Measurements from ENCODE around the gene MAPK9.
"Not testable (repeated sequence)": the region's sequence is repeated elsewhere in the genome, so short reads cannot be mapped to it uniquely, and the experiment has no call there.

Gene MAPK9

DNA sequence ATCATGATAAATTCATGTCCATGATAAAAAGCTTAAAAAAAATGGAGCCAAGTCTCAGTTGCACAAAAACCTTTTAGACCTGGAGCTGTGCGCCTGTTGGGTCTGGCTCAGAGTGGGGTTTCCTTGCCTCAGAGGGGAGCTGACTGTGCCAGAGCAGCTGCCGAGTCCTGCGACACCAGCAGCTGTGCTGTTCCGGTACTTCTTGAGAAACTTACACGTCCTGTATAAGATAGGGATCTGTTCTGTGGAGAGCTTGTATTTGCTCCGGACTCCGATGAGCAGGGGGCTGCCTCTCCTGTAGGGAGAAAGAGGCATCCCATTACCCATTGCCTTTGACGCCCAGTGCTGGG, 32.7 kb upstream of the MAPK9 start:
- DNase-seq: no peak

DNA sequence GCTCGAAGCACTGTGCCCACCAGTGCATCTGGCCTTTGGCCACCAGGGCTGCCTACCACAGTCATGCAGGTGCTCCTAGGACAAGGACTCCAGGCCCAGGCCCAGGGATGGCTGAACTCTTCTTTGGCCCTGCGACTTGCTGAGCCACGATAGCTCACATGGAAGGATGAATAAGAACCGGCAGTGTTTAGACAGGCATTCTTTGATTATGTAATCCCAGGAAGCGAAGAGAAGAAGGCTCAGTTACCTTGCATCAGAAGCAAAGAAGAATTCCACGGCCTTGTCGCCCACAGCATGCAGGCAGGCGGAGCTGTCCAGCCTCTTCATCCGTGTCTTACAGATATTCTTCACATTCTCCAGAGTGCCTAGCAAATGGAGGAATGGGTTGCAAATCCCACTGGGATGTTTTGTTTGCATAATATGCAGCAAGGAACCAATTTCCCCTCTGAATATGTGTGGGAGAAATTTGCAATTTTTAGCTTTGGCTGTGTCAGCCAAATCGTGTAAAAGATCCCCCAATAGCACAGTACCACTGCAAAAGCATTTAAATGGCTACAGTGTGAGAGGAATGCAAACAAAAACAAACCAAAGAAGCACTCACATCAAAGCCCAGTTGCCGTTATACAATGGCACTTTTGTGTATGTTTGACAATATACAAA, 32.2 kb upstream of the MAPK9 start:
- DNase-seq: no peak

DNA sequence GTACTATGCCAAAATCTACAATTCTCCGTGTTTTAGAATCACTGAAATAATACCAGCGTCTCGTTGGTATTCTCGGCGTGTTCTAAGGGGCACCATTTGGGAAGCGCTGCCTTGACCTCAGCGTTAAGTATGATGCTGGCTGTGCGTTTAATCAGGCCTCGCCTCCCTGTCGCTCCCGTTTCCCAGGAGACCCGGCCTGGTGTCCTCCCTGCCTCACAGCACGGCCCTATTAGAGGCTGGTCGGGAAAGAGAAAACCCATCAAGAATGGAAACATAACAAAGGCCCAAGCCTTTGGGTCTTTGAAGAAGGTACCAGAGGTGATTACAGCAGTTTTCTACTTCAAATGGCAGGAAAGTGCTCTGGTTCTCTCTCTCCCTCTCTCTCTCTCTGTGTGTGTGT, 31.3 kb upstream of the MAPK9 start:
- no peak for DNase-seq

DNA sequence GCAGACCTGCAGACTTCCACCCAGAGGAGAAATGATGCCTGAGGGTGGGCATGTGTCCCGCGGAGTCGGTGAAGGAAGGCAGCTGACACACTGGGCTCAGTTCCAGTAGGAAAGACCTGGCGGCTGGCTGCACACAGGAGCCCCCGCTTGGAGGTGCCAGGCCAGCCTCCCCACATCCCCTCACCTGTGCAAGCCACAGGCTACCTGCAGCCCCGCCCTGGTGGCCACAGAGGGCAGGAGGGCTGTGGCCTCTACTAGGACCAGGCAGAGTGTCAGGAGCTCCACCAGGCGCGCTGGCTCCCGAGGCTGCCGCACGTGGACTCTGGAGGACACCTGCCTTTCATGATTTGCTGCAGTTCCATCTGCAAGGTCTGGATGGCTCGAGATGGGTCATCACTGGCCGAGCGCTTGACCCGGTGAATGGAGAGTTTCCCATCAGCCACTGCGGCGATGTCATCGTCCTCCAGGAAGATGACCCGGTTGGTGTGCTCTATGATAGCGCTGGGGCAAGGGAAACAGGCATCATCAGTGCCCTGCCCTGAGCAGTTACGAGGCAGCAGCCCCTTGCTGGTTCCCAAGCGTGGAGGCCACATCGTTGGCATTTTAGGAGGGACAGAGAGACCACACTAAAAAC, 26.7 kb upstream of the MAPK9 start:
- DNase-seq: no peak

DNA sequence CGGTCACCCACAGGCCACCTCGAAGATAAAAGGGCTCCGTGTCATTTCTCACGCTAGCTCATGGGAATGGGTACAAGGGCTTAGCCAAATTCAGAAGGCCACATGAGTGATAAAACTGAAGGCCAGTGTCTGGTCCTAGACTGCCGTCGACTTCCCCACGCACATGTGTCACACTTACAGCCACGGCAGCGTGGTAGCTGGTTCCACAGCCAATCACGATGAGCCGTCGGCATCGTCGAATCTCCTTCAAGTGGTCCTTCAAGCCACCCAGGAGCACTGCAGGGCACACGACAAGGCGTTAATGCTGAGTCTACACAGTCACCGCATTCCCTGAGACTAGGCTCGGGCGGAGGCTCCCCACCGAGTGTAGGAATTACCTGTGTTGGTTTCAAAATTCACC, 24.7 kb upstream of the MAPK9 start:
- no peak for DNase-seq

DNA sequence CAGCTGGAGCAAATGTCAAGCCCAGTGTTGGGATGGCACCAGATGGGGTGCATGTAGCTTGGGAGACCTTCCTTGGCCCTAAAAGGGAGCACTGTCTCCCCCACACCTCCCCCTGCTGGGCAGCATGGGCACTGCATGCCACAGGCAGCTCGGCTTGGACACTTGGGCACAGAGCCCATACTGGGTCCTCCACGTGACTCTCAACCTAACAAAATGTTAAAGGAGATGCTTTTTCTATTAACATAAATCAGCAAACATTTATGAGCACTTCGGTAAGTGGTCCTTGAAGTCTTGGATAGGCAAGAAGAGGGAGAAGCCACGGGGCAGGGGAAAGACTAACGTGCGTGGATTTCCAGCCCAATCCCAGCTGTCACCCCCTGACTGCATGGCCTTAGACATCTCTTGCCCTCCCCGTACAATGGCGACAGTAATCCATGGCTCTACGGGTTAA, 23.9 kb upstream of the MAPK9 start:
- no peak for DNase-seq

DNA sequence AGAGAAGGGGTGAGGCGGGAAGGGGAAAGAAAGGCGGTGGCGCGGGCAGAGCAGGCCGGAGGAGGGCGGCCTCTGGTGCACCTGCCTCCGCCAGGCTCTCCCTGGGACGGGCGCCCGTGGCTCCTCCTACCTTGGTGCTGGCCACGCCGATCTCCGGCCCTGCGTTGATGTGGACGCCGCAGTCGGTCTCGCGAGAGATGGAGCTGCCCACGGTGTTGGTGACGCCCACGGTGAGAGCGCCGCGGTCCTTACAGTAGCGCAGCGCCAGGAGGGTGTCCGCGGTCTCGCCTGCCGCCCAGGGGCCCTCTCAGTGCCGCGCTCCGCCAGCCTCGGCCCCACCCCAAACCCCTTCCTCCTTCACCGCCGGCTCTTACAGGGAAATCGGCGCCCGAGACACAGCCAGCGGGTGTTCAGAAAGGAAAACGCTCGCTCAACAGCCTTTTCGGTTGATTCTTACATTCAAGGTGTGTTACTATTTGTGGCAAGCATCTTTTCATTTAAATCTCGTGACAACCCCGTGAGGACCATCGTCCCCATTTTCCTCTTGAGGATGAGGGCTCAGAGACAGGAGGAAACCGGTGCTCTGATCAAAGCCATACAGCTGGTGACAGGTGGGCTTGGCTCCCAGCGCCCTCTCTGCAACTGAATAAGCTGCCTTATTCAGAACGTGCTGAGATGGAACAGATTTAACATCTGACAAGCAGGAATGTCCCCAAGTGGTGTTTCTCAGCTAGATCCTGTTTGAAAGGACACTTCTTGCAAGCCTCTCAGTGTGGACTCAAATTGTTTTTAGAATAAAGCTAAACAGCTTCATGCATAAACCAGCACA, 22.0 kb upstream of the MAPK9 start:
- DNase-seq: peak; percentile 14

DNA sequence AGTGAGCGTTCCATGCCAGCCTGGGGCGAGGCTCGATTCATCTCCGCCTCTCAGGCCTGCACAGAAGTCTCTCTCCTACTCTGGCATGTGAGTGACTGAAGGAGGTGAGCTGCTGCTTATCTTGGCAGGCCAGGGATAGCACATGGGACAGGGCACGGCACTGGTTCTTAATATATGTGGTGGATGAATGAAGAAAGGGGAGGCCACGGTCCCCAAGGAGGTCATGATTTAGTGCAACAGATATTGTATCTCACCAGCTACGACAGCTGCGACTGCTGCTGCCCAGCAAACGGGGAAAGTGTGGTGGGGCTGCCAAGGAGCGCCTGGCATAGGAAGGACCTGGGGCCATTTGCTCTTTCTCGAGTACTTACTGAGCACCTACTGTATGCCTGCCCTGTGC, 19.3 kb upstream of the MAPK9 start:
- DNase-seq: no peak

DNA sequence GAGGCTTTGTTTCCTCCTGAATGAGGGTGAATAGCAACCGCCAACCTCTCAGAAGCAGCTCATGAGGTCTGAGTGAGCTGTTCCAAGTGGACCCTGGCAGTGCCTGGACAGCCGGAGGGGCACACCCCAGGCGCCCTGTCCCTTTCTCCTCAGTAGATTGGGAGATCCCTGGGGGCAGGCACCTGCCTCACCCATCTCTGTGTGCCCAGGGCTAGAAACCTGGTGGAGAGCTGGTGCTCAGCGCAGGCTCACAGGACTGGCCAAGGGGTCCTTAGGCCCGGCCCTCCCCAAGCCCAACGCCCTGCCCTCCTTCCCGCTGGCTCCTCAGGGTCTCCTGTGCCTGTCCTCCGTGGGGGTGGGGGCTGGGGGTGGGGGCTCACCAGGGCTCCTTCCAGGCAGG, 14.9 kb upstream of the MAPK9 start:
- DNase-seq: no peak

DNA sequence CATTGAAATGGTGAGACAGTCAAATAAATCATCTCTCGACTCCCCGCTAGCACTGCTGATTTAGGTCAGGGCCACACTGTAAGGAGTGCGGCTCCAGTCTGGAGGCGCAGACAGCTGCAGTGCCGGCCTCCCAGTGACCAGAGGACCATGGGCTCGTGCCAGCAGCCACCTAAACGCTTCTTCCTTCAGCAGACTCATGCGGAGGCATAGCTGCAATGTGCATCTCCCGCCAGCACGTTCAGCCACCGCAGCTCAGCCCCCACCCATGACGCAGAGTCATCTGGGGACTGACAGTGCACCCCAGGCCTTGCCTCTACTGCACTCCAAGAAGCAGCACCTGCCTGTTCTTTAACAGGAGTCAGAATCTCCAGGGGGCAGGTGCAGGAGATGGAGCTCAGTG, 13.6 kb upstream of the MAPK9 start:
- peak; percentile 17 for DNase-seq

DNA sequence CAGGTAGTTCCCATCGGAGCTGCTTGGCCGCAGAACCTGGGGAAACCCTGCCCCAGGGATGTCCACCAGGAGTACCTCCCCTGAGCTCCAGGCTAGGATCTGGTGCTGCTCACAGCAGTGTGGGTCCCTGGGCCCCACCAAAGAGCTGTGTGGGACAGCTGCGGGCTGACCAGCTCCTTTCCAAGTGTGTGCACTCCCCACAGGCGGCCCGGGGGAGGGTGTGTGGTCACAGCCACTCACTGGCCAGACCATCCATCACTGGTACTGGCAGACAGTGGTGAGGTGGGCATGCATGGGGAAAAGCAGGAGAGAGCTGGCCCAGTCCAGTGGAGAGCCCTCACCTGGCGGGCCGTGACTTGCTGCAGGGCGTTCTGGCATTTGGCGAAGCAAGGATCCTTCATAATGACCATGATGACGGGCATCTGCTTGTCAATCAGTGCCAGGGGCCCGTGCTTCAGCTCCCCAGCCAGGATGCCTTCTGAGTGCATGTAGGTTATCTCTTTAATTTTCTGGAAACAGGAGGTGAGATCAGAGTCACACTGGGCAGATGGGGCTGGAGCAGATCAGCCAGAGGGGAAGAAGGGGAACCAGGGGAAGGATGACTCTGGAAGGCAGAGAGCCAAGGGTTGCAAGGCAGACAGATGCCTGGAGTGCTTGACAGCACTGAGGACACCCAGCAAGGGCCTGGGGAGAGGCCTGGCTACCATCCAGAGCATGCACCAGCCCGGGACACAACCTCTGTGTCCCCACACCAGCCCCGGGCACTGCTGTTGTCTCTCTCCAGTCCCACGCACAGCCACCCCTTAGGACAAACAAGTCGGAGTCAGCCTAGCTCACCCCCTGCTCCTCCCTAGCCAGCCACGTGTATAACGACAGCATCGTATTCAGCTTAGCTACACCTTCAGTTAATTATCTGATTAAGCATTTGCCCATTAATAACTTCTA, 12.8 kb upstream of the MAPK9 start:
- no peak for DNase-seq

DNA sequence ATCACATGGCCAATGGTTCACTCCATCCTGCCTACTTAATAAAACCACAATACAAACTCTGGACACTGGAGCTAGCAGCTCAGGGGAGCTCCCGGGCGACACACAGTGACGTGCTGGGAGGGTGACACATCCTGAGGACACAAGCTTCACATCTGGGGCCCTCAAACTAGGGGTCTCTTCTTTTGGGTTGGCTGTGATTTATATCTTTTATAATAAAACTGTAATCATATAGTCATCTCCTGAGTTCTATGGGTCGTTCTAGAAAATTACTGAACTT, 12.1 kb upstream of the MAPK9 start:
- DNase-seq: no peak

DNA sequence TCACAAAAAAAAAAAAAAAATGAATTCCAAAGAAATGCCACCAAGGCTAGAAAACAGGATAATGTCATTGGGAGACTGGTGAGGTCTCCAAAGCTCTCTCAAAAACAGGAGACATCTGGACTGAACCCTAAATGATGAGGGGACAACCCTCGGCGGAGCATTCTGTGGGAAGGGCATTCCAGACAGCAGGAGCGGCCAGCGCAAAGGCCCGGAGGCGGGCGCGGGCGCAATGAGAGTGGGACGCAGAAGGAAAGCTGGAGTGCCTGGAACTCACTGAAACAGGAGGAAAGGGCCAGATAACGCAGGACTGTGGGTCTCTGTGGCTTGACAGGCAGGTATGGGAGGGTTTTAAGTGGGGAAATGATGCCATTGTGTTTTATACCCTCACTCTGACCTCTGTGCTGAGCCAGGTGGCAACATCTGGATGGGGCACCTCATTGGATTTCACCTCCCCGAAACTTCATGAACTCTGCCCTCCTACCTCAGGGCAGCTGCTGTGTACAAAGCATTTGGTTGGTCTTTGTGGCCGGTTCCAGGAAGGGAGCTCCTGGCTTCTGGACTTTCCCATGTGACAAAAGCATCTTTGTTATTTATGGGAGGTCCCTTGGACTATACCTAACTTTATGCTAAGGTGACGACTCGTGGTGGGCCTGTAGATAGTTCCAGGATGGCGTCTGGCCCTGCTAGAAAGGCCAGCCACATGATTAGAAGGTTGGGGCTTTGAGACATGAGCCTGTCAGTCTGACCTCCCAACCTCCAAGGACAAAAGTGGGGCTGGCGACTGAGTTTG, 11.5 kb upstream of the MAPK9 start:
- no peak for DNase-seq

DNA sequence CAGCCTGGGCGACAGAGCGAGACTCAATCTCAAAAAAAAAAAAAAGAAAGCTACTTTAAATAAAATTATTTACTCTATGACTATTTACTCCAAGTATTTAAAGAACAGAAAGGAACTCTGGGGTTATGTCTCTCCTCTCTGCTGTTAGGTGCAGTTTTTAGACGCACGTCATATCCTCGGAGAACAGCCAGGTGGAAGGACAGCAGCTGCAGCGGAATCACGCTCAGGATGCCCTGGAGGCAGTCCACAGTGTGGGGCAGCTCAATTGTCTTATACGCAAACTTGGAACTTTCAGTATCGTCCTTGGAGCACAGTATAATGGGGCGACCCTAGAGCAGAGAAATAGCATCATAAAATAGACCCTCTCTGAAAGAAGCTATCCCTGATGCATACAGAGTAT, 10.4 kb upstream of the MAPK9 start:
- DNase-seq: peak; percentile 14

DNA sequence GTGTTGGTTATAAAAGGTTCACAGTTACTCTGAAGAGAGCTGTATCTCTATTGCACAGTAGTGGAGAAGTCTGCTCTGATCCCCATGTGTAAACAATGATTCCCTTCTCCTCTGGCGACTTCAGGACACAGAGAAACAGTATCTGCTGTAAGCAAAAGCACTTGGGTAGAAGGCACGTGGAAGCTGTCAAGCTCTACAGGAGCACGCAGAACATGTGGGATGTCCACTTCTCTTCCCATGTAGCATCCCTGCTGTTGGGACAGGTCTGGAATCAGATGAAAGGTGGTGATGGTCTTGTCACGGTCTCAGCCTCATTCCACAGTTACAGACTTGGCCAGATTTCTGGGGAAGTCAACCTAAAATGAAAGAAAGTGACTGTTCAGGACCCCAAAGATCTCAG, 9.4 kb upstream of the MAPK9 start:
- no peak for DNase-seq

DNA sequence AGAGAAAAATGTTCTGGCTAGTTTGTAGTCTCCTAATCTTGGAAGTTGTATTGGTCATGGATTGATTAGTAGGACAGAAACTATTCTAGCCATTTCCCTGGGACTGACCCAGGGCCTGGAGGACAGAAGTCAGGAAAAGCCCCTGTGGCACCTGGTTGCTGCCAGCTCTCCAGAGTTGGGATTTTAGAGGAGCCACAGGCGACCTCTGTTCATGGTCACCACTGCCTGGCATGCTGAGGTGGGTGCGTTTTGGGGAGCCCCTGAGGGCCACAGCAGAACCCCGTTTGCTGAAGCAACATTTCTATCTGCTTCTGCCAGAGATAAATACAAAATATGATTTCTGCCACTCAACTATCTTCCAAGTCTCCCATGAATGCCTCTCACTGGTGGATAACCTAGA, 7.6 kb upstream of the MAPK9 start:
- no peak for DNase-seq

DNA sequence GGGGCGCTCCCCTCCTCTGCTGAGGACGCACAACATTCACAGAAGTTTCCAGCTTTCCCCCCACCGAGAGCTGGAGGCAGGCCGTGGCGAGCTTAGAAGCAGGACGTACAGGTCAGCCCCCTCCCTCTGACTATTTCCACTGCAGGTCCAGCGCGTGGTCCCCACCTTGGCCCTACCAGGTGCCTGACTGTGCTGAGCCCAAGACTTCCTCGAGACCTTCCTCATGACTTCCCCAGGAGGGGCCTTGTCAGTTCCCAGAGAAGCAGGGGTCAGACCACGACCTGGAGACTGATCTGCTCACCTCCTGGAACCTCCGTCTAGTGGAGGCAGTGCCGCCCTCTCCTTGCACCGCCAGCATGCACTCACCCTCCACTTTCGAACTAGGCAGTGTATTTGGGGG, 7.1 kb upstream of the MAPK9 start:
- not testable (repeated sequence) for DNase-seq

DNA sequence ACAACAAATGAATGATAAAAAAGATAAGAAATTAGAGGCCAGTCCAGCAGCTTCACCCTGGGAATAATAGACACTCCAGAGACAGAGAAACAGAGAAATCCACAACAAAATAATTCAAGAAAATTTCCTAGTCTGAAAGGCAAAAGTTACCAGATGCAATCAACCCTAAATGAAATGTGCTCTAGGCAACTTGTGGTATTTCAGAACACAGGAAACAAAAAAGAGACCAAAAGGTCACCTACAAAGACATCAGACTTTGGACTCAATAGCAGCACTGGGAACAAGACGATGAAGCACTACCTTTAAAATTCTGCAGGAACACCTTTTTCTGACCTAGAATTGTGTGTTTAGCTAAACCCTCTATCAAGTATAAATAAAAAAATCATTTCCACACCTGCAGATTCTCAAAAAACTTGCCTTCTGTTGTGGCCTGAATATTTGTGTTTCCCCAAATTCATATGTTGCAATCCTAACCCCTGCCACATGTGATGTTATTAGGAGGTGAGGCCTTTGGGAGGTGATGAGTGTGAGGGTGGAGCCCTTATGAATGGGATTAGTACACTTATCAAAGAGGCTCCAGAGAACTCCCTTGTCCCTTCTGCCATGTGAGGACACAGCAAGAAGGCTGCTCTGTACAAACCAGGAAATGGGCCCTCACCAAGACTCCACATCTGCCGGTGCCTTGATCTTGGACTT, 5.9 kb upstream of the MAPK9 start:
- DNase-seq: no peak

DNA sequence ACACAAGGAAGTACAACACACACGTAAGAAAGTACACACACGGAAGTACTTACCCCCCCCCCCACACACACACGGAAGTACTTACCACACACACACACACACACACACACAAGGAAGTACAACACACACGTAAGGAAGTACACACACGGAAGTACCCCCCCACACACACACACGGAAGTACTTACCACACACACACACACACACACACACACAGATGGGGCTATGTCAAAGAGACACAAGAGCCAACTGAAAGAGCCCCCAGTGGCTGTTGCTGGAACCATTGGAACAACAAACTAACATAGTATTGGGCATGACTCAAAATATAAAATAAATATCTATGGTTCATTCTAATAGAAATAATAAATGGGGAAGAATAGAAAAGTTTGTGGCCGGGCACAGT, 4.9 kb upstream of the MAPK9 start:
- no peak for DNase-seq

DNA sequence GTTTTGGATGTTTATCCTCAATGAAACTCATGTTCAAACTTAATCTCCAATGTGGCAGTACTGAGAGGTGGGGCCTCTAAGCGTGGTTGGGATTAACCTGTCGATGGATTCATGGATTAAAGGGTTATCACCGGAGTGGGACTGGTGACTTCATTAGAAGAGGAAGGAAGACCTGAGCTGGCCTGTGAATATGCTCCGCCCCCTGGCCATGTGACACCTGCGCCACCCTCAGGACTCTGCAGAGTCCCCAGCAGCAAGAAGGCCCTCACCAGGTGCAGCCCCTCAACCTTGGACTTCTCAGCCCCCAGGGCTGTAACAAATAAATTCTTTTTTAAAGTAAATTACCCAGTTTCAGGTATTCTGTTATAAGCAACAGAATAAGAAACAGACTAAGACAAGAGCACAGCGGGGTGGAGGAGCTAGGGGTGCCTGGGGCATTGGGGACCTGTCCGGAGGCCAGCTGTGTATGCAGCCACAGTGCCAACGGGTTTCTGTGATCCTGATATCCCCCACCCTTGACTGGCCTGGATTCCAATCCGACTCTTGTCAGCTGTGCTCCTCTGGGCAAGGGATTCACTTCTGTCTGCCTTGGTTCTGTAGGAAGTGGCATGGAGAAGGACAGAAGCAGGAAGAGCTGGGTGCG, 3.2 kb upstream of the MAPK9 start:
- DNase-seq: no peak

DNA sequence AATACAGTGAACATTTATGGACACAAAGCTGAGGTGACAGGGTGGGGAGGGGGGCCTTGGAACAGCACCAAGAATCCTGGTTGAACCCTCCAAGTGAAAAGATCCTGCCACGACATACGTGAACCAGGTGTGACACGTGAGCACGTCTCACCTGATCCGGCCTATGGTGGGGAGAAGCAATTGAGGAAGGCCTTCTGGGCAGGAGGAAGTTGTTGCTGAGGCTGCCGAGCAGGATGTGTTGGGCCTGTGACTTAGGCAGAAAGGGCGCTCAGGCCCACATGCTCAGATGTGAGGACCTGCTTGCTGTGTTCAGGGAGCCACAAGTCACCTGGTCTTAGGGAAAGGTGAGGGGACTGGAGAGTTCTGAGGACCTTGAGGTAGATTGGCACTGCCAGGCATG, 2.5 kb upstream of the MAPK9 start:
- no peak for DNase-seq
